Measurements from ENCODE around the gene PPP1R14C. TPM values are rescaled to one million over a fixed set of nuclear protein-coding genes. Genes with fewer than 3 reads are reported as not detected.

PPP1R14C gene
- total RNA-seq, 2 donors from 2014 or later = 0.26 to 0.33 TPM

DNA sequence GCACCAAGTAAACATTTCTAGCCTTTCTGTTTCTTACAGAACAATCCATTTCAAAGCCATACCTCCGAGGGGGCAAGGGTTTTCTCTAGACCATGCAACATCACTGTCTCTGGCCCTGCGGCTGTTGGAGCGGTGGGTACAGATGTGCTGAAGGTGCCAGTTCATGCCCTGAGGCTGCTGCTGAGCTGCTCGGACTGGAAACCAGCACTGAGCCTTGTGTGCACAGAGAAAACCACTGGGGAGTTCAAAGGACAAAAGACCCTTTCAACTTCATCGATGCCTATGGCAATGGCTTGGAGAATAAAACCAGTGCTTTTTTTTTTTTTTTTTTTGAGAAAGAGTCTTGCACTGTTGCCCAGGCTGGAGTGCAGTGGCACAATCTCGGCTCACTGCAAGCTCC lies 132.6 kb downstream of the PPP1R14C start:
- TF ChIP-seq, protein P1, sequence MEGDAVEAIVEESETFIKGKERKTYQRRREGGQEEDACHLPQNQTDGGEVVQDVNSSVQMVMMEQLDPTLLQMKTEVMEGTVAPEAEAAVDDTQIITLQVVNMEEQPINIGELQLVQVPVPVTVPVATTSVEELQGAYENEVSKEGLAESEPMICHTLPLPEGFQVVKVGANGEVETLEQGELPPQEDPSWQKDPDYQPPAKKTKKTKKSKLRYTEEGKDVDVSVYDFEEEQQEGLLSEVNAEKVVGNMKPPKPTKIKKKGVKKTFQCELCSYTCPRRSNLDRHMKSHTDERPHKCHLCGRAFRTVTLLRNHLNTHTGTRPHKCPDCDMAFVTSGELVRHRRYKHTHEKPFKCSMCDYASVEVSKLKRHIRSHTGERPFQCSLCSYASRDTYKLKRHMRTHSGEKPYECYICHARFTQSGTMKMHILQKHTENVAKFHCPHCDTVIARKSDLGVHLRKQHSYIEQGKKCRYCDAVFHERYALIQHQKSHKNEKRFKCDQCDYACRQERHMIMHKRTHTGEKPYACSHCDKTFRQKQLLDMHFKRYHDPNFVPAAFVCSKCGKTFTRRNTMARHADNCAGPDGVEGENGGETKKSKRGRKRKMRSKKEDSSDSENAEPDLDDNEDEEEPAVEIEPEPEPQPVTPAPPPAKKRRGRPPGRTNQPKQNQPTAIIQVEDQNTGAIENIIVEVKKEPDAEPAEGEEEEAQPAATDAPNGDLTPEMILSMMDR (IDR thresholded peaks at IDR 0.05) = no peak
- TF ChIP-seq POLR2A (IDR thresholded peaks at IDR 0.05) = no peak
- Histone ChIP-seq H3K4me1 (no peaks in the 10 kb centered on the region), H3K27me3 (no peaks in the 10 kb centered on the region), H3K4me3 (no peak overlapping the region), H3K9me3 (no peaks in the 10 kb centered on the region), H3K27ac (no peak overlapping the region), H3K36me3 (replicated peaks in 1 of 2; ENCODE audit: insufficient read depth in 1 of 2, low read depth in 2 of 2) (no peaks in the 10 kb centered on the region)
- intact Hi-C loops (cut with DNase I) = no loop called here
- ATAC-seq (no peak), DNase-seq (no peak)
- WGBS, 2 donors = 75 to 86% methylated on average over 6 of the region's 6 CpGs

DNA sequence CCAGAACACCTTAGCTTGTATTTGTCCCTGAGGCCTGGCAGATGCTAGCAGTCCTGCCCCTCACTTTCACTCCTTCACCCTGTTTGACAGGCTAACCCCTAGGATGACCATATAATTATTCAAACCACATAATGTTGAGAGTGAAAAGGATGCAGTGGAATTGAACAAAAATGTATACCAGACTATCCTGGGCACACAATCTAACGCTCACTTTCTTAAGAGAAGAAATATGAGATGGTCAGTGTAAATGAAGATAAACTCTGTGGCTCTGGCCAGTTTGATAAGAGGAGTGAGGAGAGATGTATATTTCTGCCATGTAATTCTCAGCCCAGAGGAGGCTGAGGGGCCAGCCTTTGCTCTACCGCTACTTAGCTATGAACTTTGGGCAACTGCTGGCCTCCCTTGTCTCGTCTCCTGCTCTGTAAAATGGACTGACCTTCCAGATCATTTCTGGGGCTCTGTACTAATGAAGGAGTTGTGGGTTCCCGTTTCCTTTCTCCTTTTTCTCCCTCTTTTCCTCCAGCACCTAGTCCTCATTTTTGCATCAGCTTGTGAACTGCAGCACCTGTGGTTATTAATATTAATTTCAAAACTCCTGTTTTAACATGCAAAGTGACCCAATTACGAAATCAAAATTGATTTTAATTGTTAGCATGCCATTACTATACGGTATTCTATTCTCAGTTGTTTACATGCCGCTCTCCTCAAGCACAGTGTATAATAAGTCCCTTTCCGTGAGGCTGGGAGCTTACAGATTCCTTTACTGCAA lies 133.5 kb downstream of the PPP1R14C start:
- TF ChIP-seq POLR2A (IDR thresholded peaks at IDR 0.05) = no peak
- TF ChIP-seq, protein P1 (IDR thresholded peaks at IDR 0.05) = no peak
- no peaks in the 10 kb centered on the region for H3K27me3 ChIP-seq
- no peaks in the 10 kb centered on the region for H3K4me1 ChIP-seq
- no peak overlapping the region for H3K27ac ChIP-seq
- 43 to 51% methylated on average over 8 of the region's 8 CpGs for WGBS, 2 donors
- ATAC-seq (no peak), DNase-seq (no peak)
- intact Hi-C loops (cut with DNase I) = no loop called here
- H3K36me3 ChIP-seq (replicated peaks in 1 of 2; ENCODE audit: insufficient read depth in 1 of 2, low read depth in 2 of 2) = no peaks in the 10 kb centered on the region
- no peak overlapping the region for H3K4me3 ChIP-seq
- H3K9me3 ChIP-seq = no peaks in the 10 kb centered on the region

DNA sequence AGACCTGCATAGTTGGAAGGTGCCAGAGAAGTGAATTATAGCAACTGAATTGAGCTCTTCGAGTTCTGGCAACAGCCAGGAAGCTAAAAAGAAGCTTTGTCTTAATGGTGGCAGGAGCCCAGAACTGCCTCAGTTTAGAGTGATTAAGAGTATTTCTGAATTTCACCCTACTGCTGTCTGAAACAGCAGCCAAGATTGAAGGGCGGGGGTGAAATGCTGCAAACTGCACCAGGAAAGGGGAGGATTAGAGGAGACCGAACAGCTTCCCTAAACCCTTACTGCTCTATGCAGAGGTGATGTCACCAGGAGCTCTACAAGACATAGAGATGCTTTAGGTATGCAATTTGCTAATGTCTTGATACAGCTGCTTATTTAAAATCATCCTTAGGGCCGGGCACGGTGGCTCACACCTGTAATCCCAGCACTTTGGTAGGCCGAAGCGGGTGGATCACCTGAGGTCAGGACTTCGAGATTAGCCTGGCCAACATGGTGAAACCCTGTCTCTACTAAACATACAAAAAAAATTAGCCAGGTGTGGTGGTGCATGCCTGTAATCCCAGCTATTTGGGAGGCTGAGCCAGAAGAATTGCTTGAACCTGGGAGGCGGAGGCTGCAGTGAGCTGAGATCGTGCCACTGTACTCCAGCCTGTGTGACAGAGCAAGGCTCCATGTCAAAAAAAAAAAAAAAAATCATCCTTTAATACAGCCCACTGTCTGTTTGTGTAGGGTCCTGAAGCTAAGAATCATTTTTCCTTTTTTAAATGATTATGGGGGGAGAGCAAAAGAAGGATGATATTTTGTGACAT lies 134.3 kb downstream of the PPP1R14C start:
- no peak overlapping the region for H3K27ac ChIP-seq
- H3K4me1 ChIP-seq = no peaks in the 10 kb centered on the region
- no peaks in the 10 kb centered on the region for H3K9me3 ChIP-seq
- 68 to 69% methylated on average over 10 of the region's 10 CpGs for WGBS, 2 donors
- intact Hi-C loops (cut with DNase I) = no loop called here
- no peak overlapping the region for H3K4me3 ChIP-seq
- no peak for TF ChIP-seq POLR2A (IDR thresholded peaks at IDR 0.05)
- TF ChIP-seq, protein P1 (IDR thresholded peaks at IDR 0.05) = no peak
- no peaks in the 10 kb centered on the region for H3K27me3 ChIP-seq
- peak in 3 of 4 donors; percentile 31 to 38 (median 32) for DNase-seq
- no peaks in the 10 kb centered on the region for H3K36me3 ChIP-seq (replicated peaks in 1 of 2; ENCODE audit: insufficient read depth in 1 of 2, low read depth in 2 of 2)
- ATAC-seq = peak; percentile 58

DNA sequence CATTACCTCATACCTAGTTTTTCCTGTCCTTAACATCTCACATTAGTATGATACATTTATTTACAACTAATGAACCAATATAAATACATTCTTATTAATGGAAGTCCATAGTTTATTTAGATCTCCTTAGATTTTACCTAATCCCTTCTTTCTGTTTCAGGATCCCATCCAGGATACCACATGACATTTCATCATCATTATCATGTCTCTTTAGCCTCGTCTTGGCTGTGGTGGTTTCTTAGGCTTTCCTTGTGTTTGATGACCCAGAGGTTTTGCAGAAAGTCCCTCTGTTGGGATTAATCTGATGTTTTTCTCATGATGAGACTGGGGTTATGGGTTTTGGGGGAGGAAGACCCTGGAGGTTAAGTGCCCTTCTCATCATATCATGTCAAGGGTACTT lies 136.7 kb downstream of the PPP1R14C start:
- 82 to 91% methylated on average over 1 of the region's 1 CpG for WGBS, 2 donors
- H3K9me3 ChIP-seq = no peaks in the 10 kb centered on the region
- no peaks in the 10 kb centered on the region for H3K27me3 ChIP-seq
- no peak overlapping the region for H3K4me3 ChIP-seq
- DNase-seq = no peak
- H3K27ac ChIP-seq = no peak overlapping the region
- TF ChIP-seq POLR2A (IDR thresholded peaks at IDR 0.05) = no peak
- TF ChIP-seq, protein P1 (IDR thresholded peaks at IDR 0.05) = no peak
- no peaks in the 10 kb centered on the region for H3K4me1 ChIP-seq
- no peak for ATAC-seq
- H3K36me3 ChIP-seq (replicated peaks in 1 of 2; ENCODE audit: insufficient read depth in 1 of 2, low read depth in 2 of 2) = no peaks in the 10 kb centered on the region
- intact Hi-C loops (cut with DNase I) = no loop called here

Data from body of pancreas (tissue), 4 donors.